ENCODE data around the gene SLC5A5.

The SLC5A5 gene

GRCh38 chr19:17861542-17862402 lies 10.0 kb upstream of the SLC5A5 start:
- peaks cover 53% of the 10 kb centered on the region for H3F3A ChIP-seq (ENCODE audit: control insufficient read depth, insufficient read depth)
- no peaks in the 10 kb centered on the region for H3K9me2 ChIP-seq (replicated peaks; ENCODE audit: control insufficient read depth, low read length)
- no peaks in the 10 kb centered on the region for H3K9me3 ChIP-seq (ENCODE audit: control insufficient read depth, insufficient read depth, low read length)
- no peak for TF ChIP-seq CTCF (IDR thresholded peaks at IDR 0.05; ENCODE audit: low read depth, low read length, poor library complexity, severe bottlenecking)
- TF ChIP-seq EZH2phosphoT487 (IDR thresholded peaks at IDR 0.05; ENCODE audit: borderline replicate concordance, low read length), result no peak
- peaks cover 28% of the 10 kb centered on the region for H4K20me1 ChIP-seq (ENCODE audit: control insufficient read depth, insufficient read depth, low read depth, low read length)
- H3K27ac ChIP-seq (ENCODE audit: low read depth, low read length), result peak overlapping the region; percentile 66
- H3K4me3 ChIP-seq (ENCODE audit: low read length), result peak overlapping the region; percentile 85
- peak overlapping the region; percentile 74 for H3K4me2 ChIP-seq (ENCODE audit: low read length)
- peaks cover 35% of the 10 kb centered on the region for H3K79me2 ChIP-seq (ENCODE audit: control insufficient read depth, low read length)
- H3K4me1 ChIP-seq (ENCODE audit: control insufficient read depth, low read length), result peaks cover 25% of the 10 kb centered on the region
- H3K36me3 ChIP-seq (ENCODE audit: control insufficient read depth, low read length), result peaks cover 48% of the 10 kb centered on the region
- no peaks in the 10 kb centered on the region for H3K27me3 ChIP-seq (ENCODE audit: control insufficient read depth, low read length)

- H3K27ac ChIP-seq (ENCODE audit: low read depth, low read length), result no peak overlapping the region
- H3K4me1 ChIP-seq (ENCODE audit: control insufficient read depth, low read length), result peaks cover 25% of the 10 kb centered on the region
- peaks cover 53% of the 10 kb centered on the region for H3F3A ChIP-seq (ENCODE audit: control insufficient read depth, insufficient read depth)
- H3K79me2 ChIP-seq (ENCODE audit: control insufficient read depth, low read length), result peaks cover 35% of the 10 kb centered on the region
- peaks cover 28% of the 10 kb centered on the region for H4K20me1 ChIP-seq (ENCODE audit: control insufficient read depth, insufficient read depth, low read depth, low read length)
- no peaks in the 10 kb centered on the region for H3K9me3 ChIP-seq (ENCODE audit: control insufficient read depth, insufficient read depth, low read length)
- no peaks in the 10 kb centered on the region for H3K27me3 ChIP-seq (ENCODE audit: control insufficient read depth, low read length)
- no peak for TF ChIP-seq CTCF (IDR thresholded peaks at IDR 0.05; ENCODE audit: low read depth, low read length, poor library complexity, severe bottlenecking)
- TF ChIP-seq EZH2phosphoT487 (IDR thresholded peaks at IDR 0.05; ENCODE audit: borderline replicate concordance, low read length), result no peak
- H3K4me2 ChIP-seq (ENCODE audit: low read length), result peak overlapping the region; percentile 74
- no peaks in the 10 kb centered on the region for H3K9me2 ChIP-seq (replicated peaks; ENCODE audit: control insufficient read depth, low read length)
- H3K36me3 ChIP-seq (ENCODE audit: control insufficient read depth, low read length), result peaks cover 48% of the 10 kb centered on the region
- H3K4me3 ChIP-seq (ENCODE audit: low read length), result peak overlapping the region; percentile 8; the same call in 1 of the 2 replicates
Measured at GRCh38 chr19:17862711-17863519, 8.8 kb upstream of the SLC5A5 start.

- Histone ChIP-seq H3K79me2 (ENCODE audit: control insufficient read depth, low read length) (peaks cover 35% of the 10 kb centered on the region), H3K9me2 (replicated peaks; ENCODE audit: control insufficient read depth, low read length) (no peaks in the 10 kb centered on the region), H3K36me3 (ENCODE audit: control insufficient read depth, low read length) (peaks cover 48% of the 10 kb centered on the region), H3K27me3 (ENCODE audit: control insufficient read depth, low read length) (0 out of 2 replicates have a peak, but pooled peaks cover 3% of the 10 kb centered on the region), H3K4me1 (ENCODE audit: control insufficient read depth, low read length) (peaks cover 25% of the 10 kb centered on the region), H3F3A (ENCODE audit: control insufficient read depth, insufficient read depth) (peaks cover 53% of the 10 kb centered on the region), H3K9me3 (ENCODE audit: control insufficient read depth, insufficient read depth, low read length) (no peaks in the 10 kb centered on the region), H4K20me1 (ENCODE audit: control insufficient read depth, insufficient read depth, low read depth, low read length) (peaks cover 28% of the 10 kb centered on the region), H3K4me3 (ENCODE audit: low read length) (no peak overlapping the region), H3K27ac (ENCODE audit: low read depth, low read length) (no peak overlapping the region), H3K4me2 (ENCODE audit: low read length) (no peak overlapping the region)
- TF ChIP-seq CTCF (IDR thresholded peaks at IDR 0.05; ENCODE audit: low read depth, low read length, poor library complexity, severe bottlenecking) (no peak), EZH2phosphoT487 (IDR thresholded peaks at IDR 0.05; ENCODE audit: borderline replicate concordance, low read length) (no peak)
Measured at GRCh38 chr19:17863520-17864182, 8.1 kb upstream of the SLC5A5 start.

Data from DOHH2 (cell line).